WTC11 (cell line): ENCODE measurements around the gene PPARD.

Source experiments
- CREB1 ChIP-seq: sonication (generic); formaldehyde crosslinking; IDR thresholded peaks from 2 replicates; pipeline ENCODE4 v1.8.0; 2023; ENCODE audit warnings: mild to moderate bottlenecking, missing genetic modification reagents
- CTCF ChIP-seq: fragments of 200-600 bp; IDR thresholded peaks from 2 replicates; pipeline ENCODE4 v1.8.0; 2022; ENCODE audit warnings: antibody characterized with exemption
- FOXK1 ChIP-seq: sonication (generic); formaldehyde crosslinking; IDR thresholded peaks from 2 replicates; pipeline ENCODE4 v1.8.0; 2022; ENCODE audit warnings: mild to moderate bottlenecking, moderate library complexity, missing genetic modification reagents
- JAZF1 ChIP-seq: fragments of 250-450 bp; sonication (Bioruptor Pico); IDR thresholded peaks from 2 replicates; pipeline ENCODE4 v1.9.0; 2021; ENCODE audit warnings: moderate library complexity, mild to moderate bottlenecking, inconsistent platforms
- NFATC4 ChIP-seq: fragments of 250-450 bp; sonication (Bioruptor Pico); IDR thresholded peaks from 2 replicates; pipeline ENCODE4 v1.9.0; 2021; ENCODE audit warnings: mild to moderate bottlenecking
- PRDM15 ChIP-seq: sonication (generic); formaldehyde crosslinking; IDR thresholded peaks from 2 replicates; pipeline ENCODE4 v1.8.0; 2022; ENCODE audit warnings: missing genetic modification reagents
- ZNF219 ChIP-seq: sonication (generic); formaldehyde crosslinking; IDR thresholded peaks from 2 replicates; pipeline ENCODE4 v1.8.0; 2023; ENCODE audit warnings: missing genetic modification reagents, mild to moderate bottlenecking, borderline replicate concordance
- ZNF263 ChIP-seq: sonication (generic); formaldehyde crosslinking; IDR thresholded peaks from 2 replicates; pipeline ENCODE4 v1.8.1; 2022; ENCODE audit warnings: low read depth, mild to moderate bottlenecking, moderate library complexity, missing genetic modification reagents
- ZNF671 ChIP-seq: fragments of 250-450 bp; sonication (Bioruptor Pico); IDR thresholded peaks from 2 replicates; pipeline ENCODE4 v1.8.0; 2021; ENCODE audit warnings: mild to moderate bottlenecking

- no peak for TF ChIP-seq ZNF671 (CRISPR knock-in tag)
- no peak for TF ChIP-seq CTCF
- no peak for TF ChIP-seq CREB1 (CRISPR knock-in tag)
- TF ChIP-seq ZNF219: no peak
- TF ChIP-seq ZNF263 (CRISPR knock-in tag): no peak
- no peak for TF ChIP-seq NFATC4
- no peak for TF ChIP-seq PRDM15
- TF ChIP-seq FOXK1 (CRISPR knock-in tag): no peak
- TF ChIP-seq JAZF1 (CRISPR knock-in tag): no peak
Measured at GRCh38 chr6:35343092-35343834, 905 bp downstream of the PPARD start.
